GM12878 (cell line): Measurements from ENCODE around the gene SYCE1. TPM values are rescaled to one million over a fixed set of nuclear protein-coding genes. Genes with fewer than 3 reads are reported as not detected.

Experiments
- ATAC-seq: fragments of 200-7000 bp; cut with Tn5 transposase; 3 replicates; pipeline ENCODE4 v1.9.1; 2020; ENCODE audit warnings: mild to moderate bottlenecking, moderate library complexity
- BruUV-seq: library from RNA; stranded (reverse); fragments of 400-500 nt; replicated peaks from 2 replicates; lab custom pipeline; 2021; lab: Mats Ljungman, UMichigan
- CTCF ChIA-PET: fragments of 300-600 bp; sonication (Branson Sonifier 250); formaldehyde crosslinking; extraction: SDS; loops from one replicate; lab custom pipeline; 2021; ENCODE audit warnings: inconsistent platforms; lab: Yijun Ruan, JAX
- POLR2A ChIA-PET: fragments of 350-600 bp; formaldehyde crosslinking; extraction: SDS; loops from one replicate; lab custom pipeline; 2021; ENCODE audit warnings: inconsistent platforms; lab: Charles Lee
- RAD21 ChIA-PET: fragments of 300-600 bp; sonication (Branson Sonifier 250); formaldehyde crosslinking; loops from one replicate; lab custom pipeline; 2023; ENCODE audit warnings: antibody characterized with exemption; ENCODE audit not compliant: unreplicated experiment; lab: Charles Lee
- SMC1A ChIA-PET: fragments of 300-600 bp; sonication (Branson Sonifier 250); formaldehyde crosslinking; loops from one replicate; lab custom pipeline; 2023; ENCODE audit not compliant: unreplicated experiment, uncharacterized antibody; lab: Charles Lee
- DNase-seq: peaks from one replicate; pipeline ENCODE4 v3.0.0-alpha.2; 2011; ENCODE audit warnings: low read depth, low spot score
- FAIRE-seq: peaks from 3 replicates; lab custom pipeline; 2011; peaks lifted over from hg19 to GRCh38; lab: Jason Lieb, UNC
- H2AFZ ChIP-seq: 2 replicates; pipeline ENCODE4 v1.6.0; 2011; ENCODE audit warnings: low read depth, low read length, control low read depth; ENCODE audit not compliant: control insufficient read depth
- H3K27ac ChIP-seq: 2 replicates; pipeline ENCODE4 v1.5.1; 2011; ENCODE audit warnings: control low read depth; ENCODE audit not compliant: control insufficient read depth, insufficient read depth
- H3K27me3 ChIP-seq, 2 experiments: replicated peaks in 1 of 2; 2 replicates each; pipeline versions ENCODE4 v1.6.0 to v1.6.1; 2011; ENCODE audit warnings: low read length in 1 of 2; ENCODE audit not compliant: control insufficient read depth in 2 of 2, insufficient read depth in 2 of 2
- H3K36me3 ChIP-seq, 2 experiments: 2 replicates each; pipeline ENCODE4 v1.5.1; 2011; ENCODE audit warnings: low read length in 1 of 2; ENCODE audit not compliant: control insufficient read depth in 2 of 2, insufficient read depth in 2 of 2
- H3K4me1 ChIP-seq: 2 replicates; pipeline ENCODE4 v1.6.1; 2011; ENCODE audit warnings: mild to moderate bottlenecking, low read length, moderate library complexity, mixed read lengths; ENCODE audit not compliant: control insufficient read depth, insufficient read depth
- H3K4me2 ChIP-seq: 2 replicates; pipeline ENCODE4 v1.6.0; 2011; ENCODE audit warnings: control low read depth; ENCODE audit not compliant: control insufficient read depth, insufficient read depth
- H3K4me3 ChIP-seq: fragments of 200-600 bp; sonication (generic); 2 replicates; pipeline ENCODE4 v1.5.1; 2016
- H3K79me2 ChIP-seq: 2 replicates; pipeline ENCODE4 v1.6.0; 2011; ENCODE audit warnings: low read length; ENCODE audit not compliant: control insufficient read depth, insufficient read depth
- H3K9ac ChIP-seq: 2 replicates; pipeline ENCODE4 v1.8.0; 2011; ENCODE audit warnings: low read length, control low read depth, mixed read lengths; ENCODE audit not compliant: control insufficient read depth, insufficient read depth
- H3K9me3 ChIP-seq: replicated peaks from 3 replicates; pipeline ENCODE4 v1.5.1; 2011; ENCODE audit warnings: mild to moderate bottlenecking, low read length; ENCODE audit not compliant: control insufficient read depth, insufficient read depth
- H4K20me1 ChIP-seq: 2 replicates; pipeline ENCODE4 v1.6.0; 2011; ENCODE audit not compliant: control insufficient read depth, insufficient read depth
- BACH1 ChIP-seq: fragments of 450-650 bp; IDR thresholded peaks from 2 replicates; pipeline ENCODE4 v1.6.1; 2017; ENCODE audit warnings: mild to moderate bottlenecking, borderline replicate concordance
- HDAC6 ChIP-seq: fragments of 200-600 bp; sonication (generic); IDR thresholded peaks from one replicate; pipeline ENCODE4 v1.8.0; 2017; ENCODE audit warnings: antibody characterized with exemption; ENCODE audit not compliant: unreplicated experiment
- MTA2 ChIP-seq: fragments of 450-650 bp; IDR thresholded peaks from 2 replicates; pipeline ENCODE4 v1.6.1; 2016; ENCODE audit warnings: low read depth, mild to moderate bottlenecking, moderate library complexity
- MTA3 ChIP-seq: IDR thresholded peaks from 2 replicates; pipeline ENCODE4 v1.6.1; 2012; ENCODE audit warnings: low read length, inconsistent platforms, borderline replicate concordance
- RAD21 ChIP-seq: IDR thresholded peaks from 2 replicates; pipeline ENCODE4 v1.6.1; 2011; ENCODE audit warnings: mild to moderate bottlenecking, low read depth, low read length, moderate library complexity; ENCODE audit not compliant: insufficient read depth
- SPI1 ChIP-seq: IDR thresholded peaks from 2 replicates; pipeline ENCODE4 v1.6.1; 2011; ENCODE audit warnings: low read depth, mild to moderate bottlenecking, low read length, moderate library complexity, borderline replicate concordance; ENCODE audit not compliant: insufficient read depth
- ZBTB11 ChIP-seq: fragments of 450-650 bp; formaldehyde crosslinking; IDR thresholded peaks from 2 replicates; pipeline ENCODE4 v1.5.0; 2022; ENCODE audit warnings: mild to moderate bottlenecking, missing genetic modification characterization
- ZBTB40 ChIP-seq: fragments of 450-650 bp; IDR thresholded peaks from 2 replicates; pipeline ENCODE4 v1.6.1; 2016; ENCODE audit warnings: mild to moderate bottlenecking, moderate library complexity, borderline replicate concordance
- ZNF207 ChIP-seq: fragments of 450-650 bp; IDR thresholded peaks from 2 replicates; pipeline ENCODE4 v1.6.1; 2014; ENCODE audit warnings: antibody characterized with exemption, mild to moderate bottlenecking, borderline replicate concordance
- ZSCAN29 ChIP-seq: fragments of 450-650 bp; IDR thresholded peaks from 2 replicates; pipeline ENCODE4 v1.6.1; 2017; ENCODE audit warnings: mild to moderate bottlenecking, moderate library complexity
- WGBS: methylation state at CpG from one replicate; pipeline ENCODE4 v1.1.6; 2016; ENCODE audit warnings: low lambda C conversion rate; ENCODE audit not compliant: insufficient replicate concordance, insufficient coverage; ENCODE audit errors: missing lambda C conversion rate; 5-methylcytosine and 5-hydroxymethylcytosine counted together
- in situ Hi-C: fragments of 300-500 bp; cut with MboI; formaldehyde crosslinking; loops from 9 replicates; pipeline ENCODE4 v1.14.3; 2018; ENCODE audit warnings: mixed read lengths
- intact Hi-C: fragments of 100-400 bp; cut with micrococcal nuclease; formaldehyde crosslinking; loops from one replicate; pipeline ENCODE4 v1.14.2; 2022; ENCODE audit not compliant: unreplicated experiment
- polyA plus RNA-seq, 11 experiments: library from polyadenylated mRNA; depleted of rRNA in 4 of 11; unstranded in 6 of 11; stranded (reverse) in 5 of 11; fragments of >200 nt; fragmentation: Nextera tagmentation in 4 of 11; fragmentation: Illumina TruSeq in 1 of 11; extraction: Ambion mirVana in 4 of 11; extraction: Trizol in 1 of 11; gene quantifications; 1 replicate in 1 of 11; 2 replicates in 10 of 11; pipeline versions ENCODE4 v1.2.1 to v1.2.3, GENCODE V29; 2011 to 2016; ENCODE audit warnings: inconsistent platforms in 2 of 11, missing spikeins in 2 of 11, low read depth in 1 of 11
- total RNA-seq, 4 experiments: library from RNA; depleted of rRNA in 3 of 4; stranded (reverse); fragments of >200 nt in 3 of 4; fragmentation: Illumina TruSeq in 1 of 4; extraction: Trizol in 1 of 4; gene quantifications; 2 replicates each; pipeline versions ENCODE4 v1.2.1 to v1.2.3, GENCODE V29; 2013 to 2021
- TF ChIP-seq, protein P1 (sequence below): fragments of 450-650 bp; IDR thresholded peaks from 2 replicates; pipeline ENCODE4 v1.6.1; 2018; ENCODE audit warnings: borderline replicate concordance, mild to moderate bottlenecking; ENCODE audit not compliant: partially characterized antibody
- TF ChIP-seq, protein P2 (sequence below): fragments of 450-650 bp; IDR thresholded peaks from 2 replicates; pipeline ENCODE4 v1.6.1; 2017; ENCODE audit warnings: mild to moderate bottlenecking, low read depth, inconsistent platforms; ENCODE audit not compliant: poor library complexity, severe bottlenecking

SYCE1 gene
- total and polyA plus RNA-seq, 10 of the 15 experiments (the other 5 are each of a cell fraction or from before 2014, with no cell fraction given) = not detected

DNA sequence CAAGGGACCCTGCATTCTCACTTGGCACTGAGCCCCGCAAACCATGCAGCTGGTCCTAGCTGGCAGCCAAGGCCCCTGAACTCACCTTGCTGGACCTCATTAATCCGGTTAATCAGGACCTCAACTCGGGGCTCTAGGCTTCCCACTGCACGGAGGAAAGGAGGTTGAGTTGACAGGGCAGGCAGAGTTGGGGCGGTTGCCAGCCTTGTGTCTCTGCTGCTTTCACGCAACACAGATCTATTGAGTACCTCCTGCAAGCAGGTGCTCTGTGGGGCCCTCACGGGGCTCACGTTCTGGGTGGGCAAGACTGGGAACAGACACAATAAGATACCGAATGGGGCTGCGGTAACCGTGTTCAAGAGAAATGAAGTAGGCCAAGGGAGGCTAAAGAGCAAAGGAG lies 6.2 kb downstream of the SYCE1 start:
- SMC1A ChIA-PET = no interaction called here
- intact Hi-C loops (no loop called here), in situ Hi-C loops (no loop called here)
- Histone ChIP-seq H3K27me3 (no peaks in the 10 kb centered on the region; a peak in 1 of 4 replicates), H3K79me2 (no peaks in the 10 kb centered on the region), H3K9ac (no peak overlapping the region), H3K36me3 (no peaks in the 10 kb centered on the region), H3K4me3 (no peak overlapping the region), H4K20me1 (no peaks in the 10 kb centered on the region), H3K9me3 (no peaks in the 10 kb centered on the region; the same call in 2 of the 3 replicates), H2AFZ (no peak overlapping the region), H3K4me2 (no peak overlapping the region), H3K27ac (no peak overlapping the region), H3K4me1 (no peaks in the 10 kb centered on the region)
- CTCF ChIA-PET = no interaction called here
- DNase-seq (no peak), FAIRE-seq (no peak), ATAC-seq (no peak)
- WGBS = 35% methylated on average over 11 of the region's 11 CpGs
- RAD21 ChIA-PET = no interaction called here
- POLR2A ChIA-PET = no interaction called here
- no TSS peak for BruUV-seq
- TF ChIP-seq, protein P1, sequence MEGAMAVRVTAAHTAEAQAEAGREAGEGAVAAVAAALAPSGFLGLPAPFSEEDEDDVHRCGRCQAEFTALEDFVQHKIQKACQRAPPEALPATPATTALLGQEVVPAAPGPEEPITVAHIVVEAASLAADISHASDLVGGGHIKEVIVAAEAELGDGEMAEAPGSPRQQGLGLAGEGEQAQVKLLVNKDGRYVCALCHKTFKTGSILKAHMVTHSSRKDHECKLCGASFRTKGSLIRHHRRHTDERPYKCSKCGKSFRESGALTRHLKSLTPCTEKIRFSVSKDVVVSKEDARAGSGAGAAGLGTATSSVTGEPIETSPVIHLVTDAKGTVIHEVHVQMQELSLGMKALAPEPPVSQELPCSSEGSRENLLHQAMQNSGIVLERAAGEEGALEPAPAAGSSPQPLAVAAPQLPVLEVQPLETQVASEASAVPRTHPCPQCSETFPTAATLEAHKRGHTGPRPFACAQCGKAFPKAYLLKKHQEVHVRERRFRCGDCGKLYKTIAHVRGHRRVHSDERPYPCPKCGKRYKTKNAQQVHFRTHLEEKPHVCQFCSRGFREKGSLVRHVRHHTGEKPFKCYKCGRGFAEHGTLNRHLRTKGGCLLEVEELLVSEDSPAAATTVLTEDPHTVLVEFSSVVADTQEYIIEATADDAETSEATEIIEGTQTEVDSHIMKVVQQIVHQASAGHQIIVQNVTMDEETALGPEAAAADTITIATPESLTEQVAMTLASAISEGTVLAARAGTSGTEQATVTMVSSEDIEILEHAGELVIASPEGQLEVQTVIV = no peak
- TF ChIP-seq ZNF207 (no peak), MTA2 (no peak), ZBTB40 (no peak), HDAC6 (no peak), ZBTB11 (CRISPR knock-in tag) (no peak), BACH1 (no peak), MTA3 (no peak), SPI1 (no peak), RAD21 (no peak), ZSCAN29 (no peak)
- TF ChIP-seq, protein P2, sequence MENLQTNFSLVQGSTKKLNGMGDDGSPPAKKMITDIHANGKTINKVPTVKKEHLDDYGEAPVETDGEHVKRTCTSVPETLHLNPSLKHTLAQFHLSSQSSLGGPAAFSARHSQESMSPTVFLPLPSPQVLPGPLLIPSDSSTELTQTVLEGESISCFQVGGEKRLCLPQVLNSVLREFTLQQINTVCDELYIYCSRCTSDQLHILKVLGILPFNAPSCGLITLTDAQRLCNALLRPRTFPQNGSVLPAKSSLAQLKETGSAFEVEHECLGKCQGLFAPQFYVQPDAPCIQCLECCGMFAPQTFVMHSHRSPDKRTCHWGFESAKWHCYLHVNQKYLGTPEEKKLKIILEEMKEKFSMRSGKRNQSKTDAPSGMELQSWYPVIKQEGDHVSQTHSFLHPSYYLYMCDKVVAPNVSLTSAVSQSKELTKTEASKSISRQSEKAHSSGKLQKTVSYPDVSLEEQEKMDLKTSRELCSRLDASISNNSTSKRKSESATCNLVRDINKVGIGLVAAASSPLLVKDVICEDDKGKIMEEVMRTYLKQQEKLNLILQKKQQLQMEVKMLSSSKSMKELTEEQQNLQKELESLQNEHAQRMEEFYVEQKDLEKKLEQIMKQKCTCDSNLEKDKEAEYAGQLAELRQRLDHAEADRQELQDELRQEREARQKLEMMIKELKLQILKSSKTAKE = no peak
